MCF 10A (cell line): ENCODE data around the gene ZNF469. TPM values are rescaled to one million over a fixed set of nuclear protein-coding genes. Genes with fewer than 3 reads are reported as not detected.
"Not testable (repeated sequence)": the region's sequence is repeated elsewhere in the genome, so short reads cannot be mapped to it uniquely, and the experiment has no call there.

ENCODE experiments used
- BruUV-seq: library from RNA; stranded (reverse); fragments of 400-500 nt; replicated peaks from 2 replicates; lab custom pipeline; 2021; lab: Mats Ljungman, UMichigan
- CTCF ChIA-PET: fragments of 300-600 bp; sonication (Branson Sonifier 250); formaldehyde crosslinking; extraction: SDS; loops from one replicate; lab custom pipeline; 2021; ENCODE audit warnings: antibody characterized with exemption, inconsistent platforms; lab: Yijun Ruan, JAX
- POLR2A ChIA-PET: fragments of 300-600, 350-650 bp; sonication (Branson Sonifier 250); formaldehyde crosslinking; extraction: SDS; loops from one replicate; lab custom pipeline; 2020; ENCODE audit warnings: antibody characterized with exemption, inconsistent platforms; lab: Yijun Ruan, JAX
- DNase-seq: peaks from one replicate; pipeline ENCODE4 v3.0.0-alpha.2; 2018; ENCODE audit not compliant: unreplicated experiment
- H3K27ac Mint-ChIP-seq: one replicate; pipeline ENCODE4 v1.8.0; 2022; ENCODE audit warnings: mild to moderate bottlenecking, low read depth, mixed read lengths; ENCODE audit not compliant: unreplicated experiment
- H3K27me3 Mint-ChIP-seq: one replicate; pipeline ENCODE4 v1.8.0; 2022; ENCODE audit warnings: mixed read lengths; ENCODE audit not compliant: insufficient read depth, unreplicated experiment
- H3K36me3 Mint-ChIP-seq: one replicate; pipeline ENCODE4 v1.8.0; 2022; ENCODE audit warnings: mild to moderate bottlenecking, moderate library complexity, mixed read lengths; ENCODE audit not compliant: insufficient read depth, unreplicated experiment
- H3K4me1 Mint-ChIP-seq: one replicate; pipeline ENCODE4 v1.8.0; 2022; ENCODE audit warnings: mixed read lengths; ENCODE audit not compliant: insufficient read depth, unreplicated experiment
- H3K4me3 Mint-ChIP-seq: one replicate; pipeline ENCODE4 v1.8.0; 2022; ENCODE audit warnings: mild to moderate bottlenecking, moderate library complexity, mixed read lengths; ENCODE audit not compliant: unreplicated experiment
- H3K9me3 Mint-ChIP-seq: one replicate; pipeline ENCODE4 v1.8.0; 2022; ENCODE audit warnings: mixed read lengths; ENCODE audit not compliant: unreplicated experiment
- CTCF ChIP-seq: fragments of 200-600 bp; IDR thresholded peaks from one replicate; pipeline ENCODE4 v1.8.0; 2022; ENCODE audit warnings: antibody characterized with exemption, mild to moderate bottlenecking; ENCODE audit not compliant: unreplicated experiment
- intact Hi-C: fragments of 100-400 bp; cut with micrococcal nuclease; formaldehyde crosslinking; loops from 2 replicates; pipeline ENCODE4 v1.14.1; 2022
- total RNA-seq: library from RNA; stranded (reverse); gene quantifications from 2 replicates; pipeline ENCODE4 v1.2.3, GENCODE V29; 2022

The ZNF469 gene
- total RNA-seq, 1 experiment from 2014 or later = not detected

- TF ChIP-seq CTCF = no peak
- no peaks in the 10 kb centered on the region for H3K27me3 Mint-ChIP-seq
- no peaks in the 10 kb centered on the region for H3K36me3 Mint-ChIP-seq
- CTCF ChIA-PET = interaction anchor here (0.6 kb wide), 1 partner anchor 536 kb away, joined by 4 read pairs; no protein-coding TSS in a partner anchor
- no peak overlapping the region for H3K27ac Mint-ChIP-seq
- no peak for DNase-seq
- intact Hi-C loops = no loop called here
- no peak overlapping the region for H3K4me3 Mint-ChIP-seq
- no peaks in the 10 kb centered on the region for H3K9me3 Mint-ChIP-seq
- BruUV-seq = no TSS peak
- POLR2A ChIA-PET = no interaction called here
- peaks cover 7% of the 10 kb centered on the region for H3K4me1 Mint-ChIP-seq
Measured at GRCh38 chr16:88407807-88408206, 25.0 kb downstream of the ZNF469 start.

- Mint-ChIP-seq H3K4me1 (peaks cover 7% of the 10 kb centered on the region), H3K4me3 (no peak overlapping the region), H3K9me3 (no peaks in the 10 kb centered on the region), H3K27me3 (no peaks in the 10 kb centered on the region), H3K36me3 (no peaks in the 10 kb centered on the region), H3K27ac (no peak overlapping the region)
- ChIA-PET POLR2A (no interaction called here), CTCF (no interaction called here)
- intact Hi-C loops = no loop called here
- BruUV-seq = no TSS peak
- no peak for DNase-seq
- TF ChIP-seq CTCF = no peak
Measured at GRCh38 chr16:88408561-88409142, 25.9 kb downstream of the ZNF469 start.

- DNase-seq = no peak
- intact Hi-C loops = no loop called here
- H3K36me3 Mint-ChIP-seq = no peaks in the 10 kb centered on the region
- H3K27me3 Mint-ChIP-seq = no peaks in the 10 kb centered on the region
- no TSS peak for BruUV-seq
- CTCF ChIA-PET = no interaction called here
- no peak overlapping the region for H3K4me3 Mint-ChIP-seq
- peaks cover 2% of the 10 kb centered on the region for H3K4me1 Mint-ChIP-seq
- no peak overlapping the region for H3K27ac Mint-ChIP-seq
- no peak for TF ChIP-seq CTCF
- POLR2A ChIA-PET = no interaction called here
- no peaks in the 10 kb centered on the region for H3K9me3 Mint-ChIP-seq
Measured at GRCh38 chr16:88409296-88410065, 26.7 kb downstream of the ZNF469 start.

- POLR2A ChIA-PET, H3K9me3 Mint-ChIP-seq, H3K27me3 Mint-ChIP-seq, H3K4me1 Mint-ChIP-seq, H3K36me3 Mint-ChIP-seq, CTCF ChIA-PET, H3K27ac Mint-ChIP-seq, DNase-seq, intact Hi-C loops, H3K4me3 Mint-ChIP-seq, BruUV-seq: not testable (repeated sequence)
Measured at GRCh38 chr16:88410297-88410968, 27.7 kb downstream of the ZNF469 start.
